SU-DHL-6 (cell line): Measurements from ENCODE around the gene FBXO28.

ENCODE experiments used
- H2AFZ ChIP-seq: fragments of 200-600 bp; sonication (generic); 2 replicates; pipeline ENCODE4 v1.6.1; 2014; ENCODE audit warnings: low read depth, mild to moderate bottlenecking, moderate library complexity, mixed read lengths, antibody characterized with exemption, low read length; ENCODE audit not compliant: severe bottlenecking
- H3F3A ChIP-seq: fragments of 200-600 bp; shearing (Covaris generic); 2 replicates; pipeline ENCODE4 v1.6.0; 2016; ENCODE audit warnings: antibody characterized with exemption, mild to moderate bottlenecking; ENCODE audit not compliant: insufficient read depth
- H3K27ac ChIP-seq: fragments of 200-600 bp; sonication (generic); 2 replicates; pipeline ENCODE4 v1.5.1; 2016; ENCODE audit warnings: low read depth, mild to moderate bottlenecking, low read length, moderate library complexity, mixed read lengths
- H3K27me3 ChIP-seq: fragments of 200-600 bp; sonication (generic), shearing (Covaris generic); 2 replicates; pipeline ENCODE4 v1.6.0; 2014; ENCODE audit warnings: mild to moderate bottlenecking, low read length
- H3K36me3 ChIP-seq: fragments of 200-600 bp; sonication (generic); 2 replicates; pipeline ENCODE4 v1.6.1; 2014; ENCODE audit warnings: mild to moderate bottlenecking, low read length, mixed read lengths
- H3K4me2 ChIP-seq: fragments of 300-600, 200-600 bp; shearing (Covaris generic), sonication (generic); 2 replicates; pipeline ENCODE4 v1.6.0; 2014; ENCODE audit warnings: low read length, low read depth, mild to moderate bottlenecking; ENCODE audit not compliant: poor library complexity, severe bottlenecking
- H3K4me3 ChIP-seq: fragments of 200-600 bp; sonication (generic); 2 replicates; pipeline ENCODE4 v1.5.1; 2014; ENCODE audit warnings: antibody characterized with exemption, low read length, mild to moderate bottlenecking, mixed read lengths; ENCODE audit not compliant: insufficient read depth, poor library complexity, severe bottlenecking
- H3K79me2 ChIP-seq: fragments of 200-600 bp; sonication (generic); 2 replicates; pipeline ENCODE4 v1.6.1; 2014; ENCODE audit warnings: mild to moderate bottlenecking, low read length, moderate library complexity; ENCODE audit not compliant: insufficient read depth
- H3K9ac ChIP-seq: fragments of 200-600 bp; sonication (generic); 2 replicates; pipeline ENCODE4 v1.7.0; 2014; ENCODE audit warnings: mild to moderate bottlenecking, low read length
- H3K9me2 ChIP-seq: fragments of 200-600 bp; sonication (generic); replicated peaks from 2 replicates; pipeline ENCODE4 v1.6.1; 2014; ENCODE audit warnings: low read length; ENCODE audit not compliant: insufficient read depth
- H3K9me3 ChIP-seq: fragments of 200-600 bp; sonication (generic); 2 replicates; pipeline ENCODE4 v1.6.1; 2014; ENCODE audit warnings: low read length, mixed read lengths; ENCODE audit not compliant: insufficient read depth
- H4K20me1 ChIP-seq: fragments of 200-600 bp; sonication (generic); 2 replicates; pipeline ENCODE4 v1.6.1; 2014; ENCODE audit warnings: low read depth, mild to moderate bottlenecking, antibody characterized with exemption, low read length, moderate library complexity, mixed read lengths
- CTCF ChIP-seq: fragments of 200-600 bp; sonication (generic); IDR thresholded peaks from one replicate; pipeline ENCODE4 v1.5.1; 2017; ENCODE audit warnings: antibody characterized with exemption, mild to moderate bottlenecking, low read length, moderate library complexity; ENCODE audit not compliant: insufficient read depth, poor library complexity, severe bottlenecking
- EZH2phosphoT487 ChIP-seq: fragments of 200-600 bp; sonication (generic), shearing (Covaris generic); conservative IDR thresholded peaks from 2 replicates; pipeline ENCODE4 v1.6.1; 2018; ENCODE audit warnings: mild to moderate bottlenecking, antibody characterized with exemption, low read length, moderate library complexity, mixed read lengths

The FBXO28 gene

DNA sequence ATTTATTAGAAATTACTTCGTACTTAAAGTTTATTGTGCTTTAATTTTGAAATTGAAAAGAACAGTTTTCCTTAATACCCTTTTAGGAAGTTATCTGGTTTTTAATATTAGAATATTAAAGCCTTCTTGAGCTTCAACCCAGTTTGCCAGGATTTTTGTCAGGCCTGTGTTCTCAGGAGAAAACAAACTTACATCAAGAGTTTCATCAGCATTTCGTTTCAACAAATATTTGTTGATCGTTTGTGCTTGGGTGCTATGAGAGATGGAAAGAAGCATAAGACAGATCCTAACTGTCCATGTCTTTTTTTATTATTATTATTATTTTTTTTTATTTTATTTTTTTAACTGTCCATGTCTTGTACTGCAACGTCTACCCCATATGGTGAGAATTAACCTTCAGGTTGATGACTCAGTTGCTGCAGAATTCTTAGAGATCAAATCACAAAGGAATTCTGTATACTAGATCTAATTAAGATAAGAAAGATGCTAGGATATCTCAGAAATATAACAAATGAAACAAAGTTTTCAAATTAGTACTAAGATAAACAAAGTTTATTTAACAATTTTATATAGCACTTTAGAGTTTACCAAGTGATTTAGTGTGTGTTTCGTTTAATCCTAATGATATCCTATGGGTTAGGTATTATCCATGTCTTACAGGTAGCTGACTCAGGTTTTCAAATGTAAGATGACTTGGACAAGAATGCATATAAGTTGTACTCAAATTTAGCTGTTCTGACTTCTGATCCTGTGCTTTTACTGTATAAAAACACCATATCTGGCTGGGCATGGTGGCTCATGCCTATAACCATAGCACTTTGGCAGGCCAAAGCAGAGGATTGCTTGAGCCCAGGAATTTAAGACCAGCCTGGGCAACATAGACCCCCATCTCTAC is 14.3 kb downstream of the FBXO28 start:
- TF ChIP-seq EZH2phosphoT487 (no peak), CTCF (no peak)
- H4K20me1 ChIP-seq, result peaks cover 8% of the 10 kb centered on the region; the same call in 1 of the 2 replicates
- H3K4me2 ChIP-seq, result no peak overlapping the region
- H2AFZ ChIP-seq, result no peak overlapping the region
- peaks cover 19% of the 10 kb centered on the region for H3K36me3 ChIP-seq
- no peaks in the 10 kb centered on the region for H3F3A ChIP-seq
- H3K9ac ChIP-seq, result no peak overlapping the region
- peaks cover 57% of the 10 kb centered on the region for H3K79me2 ChIP-seq
- no peak overlapping the region for H3K4me3 ChIP-seq
- no peaks in the 10 kb centered on the region for H3K9me2 ChIP-seq
- no peaks in the 10 kb centered on the region for H3K9me3 ChIP-seq
- no peak overlapping the region for H3K27ac ChIP-seq
- H3K27me3 ChIP-seq, result no peaks in the 10 kb centered on the region

DNA sequence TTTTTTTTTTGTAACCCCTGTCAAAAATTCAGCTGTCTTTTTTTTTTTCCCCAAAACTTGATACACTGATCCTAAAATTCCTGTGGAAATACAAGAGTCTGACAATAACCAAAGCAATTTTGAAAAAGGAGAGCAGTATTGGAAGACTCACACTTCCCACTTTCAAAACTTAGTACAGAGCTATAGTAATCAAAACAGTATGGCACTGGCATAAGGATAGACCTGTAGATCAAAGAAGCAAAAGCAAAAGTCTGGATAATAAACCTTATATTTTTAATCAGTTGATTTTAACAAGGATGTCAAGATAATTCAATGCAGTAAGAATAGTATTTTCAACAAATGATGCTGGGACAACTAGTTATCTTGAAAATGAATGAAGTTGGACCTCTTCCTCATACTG is 17.3 kb downstream of the FBXO28 start:
- no peak overlapping the region for H3K9ac ChIP-seq
- no peak overlapping the region for H3K27ac ChIP-seq
- H4K20me1 ChIP-seq, result 0 out of 2 replicates have a peak, but pooled peaks cover 6% of the 10 kb centered on the region
- H3K9me3 ChIP-seq, result no peaks in the 10 kb centered on the region
- no peaks in the 10 kb centered on the region for H3K27me3 ChIP-seq
- no peaks in the 10 kb centered on the region for H3F3A ChIP-seq
- TF ChIP-seq CTCF, result no peak
- TF ChIP-seq EZH2phosphoT487, result no peak
- no peaks in the 10 kb centered on the region for H3K9me2 ChIP-seq
- H3K4me3 ChIP-seq, result no peak overlapping the region
- peaks cover 27% of the 10 kb centered on the region for H3K79me2 ChIP-seq
- no peak overlapping the region for H2AFZ ChIP-seq
- H3K36me3 ChIP-seq, result peaks cover 30% of the 10 kb centered on the region
- no peak overlapping the region for H3K4me2 ChIP-seq

GRCh38 chr1:224132901-224133300 is 19.0 kb downstream of the FBXO28 start:
- no peak overlapping the region for H3K27ac ChIP-seq
- H3K4me3 ChIP-seq, result no peak overlapping the region
- H3K9me2 ChIP-seq, result no peaks in the 10 kb centered on the region
- TF ChIP-seq CTCF (no peak), EZH2phosphoT487 (no peak)
- H3K4me2 ChIP-seq, result no peak overlapping the region
- H4K20me1 ChIP-seq, result 0 out of 2 replicates have a peak, but pooled peaks cover 6% of the 10 kb centered on the region
- H3K79me2 ChIP-seq, result peaks cover 12% of the 10 kb centered on the region
- no peaks in the 10 kb centered on the region for H3K27me3 ChIP-seq
- H3K9me3 ChIP-seq, result no peaks in the 10 kb centered on the region
- no peaks in the 10 kb centered on the region for H3F3A ChIP-seq
- no peak overlapping the region for H3K9ac ChIP-seq
- H2AFZ ChIP-seq, result no peak overlapping the region
- peaks cover 30% of the 10 kb centered on the region for H3K36me3 ChIP-seq
